Measurements from ENCODE around the gene PCGF3.
"Not testable (repeated sequence)": the region's sequence is repeated elsewhere in the genome, so short reads cannot be mapped to it uniquely, and the experiment has no call there.

PCGF3 gene

GRCh38 chr4:766559-767283 is 61.1 kb downstream of the PCGF3 start:
- DNase-seq: no peak

GRCh38 chr4:768076-768475 is 62.4 kb downstream of the PCGF3 start:
- no peak for DNase-seq

- DNase-seq: no peak
These were observed 63.4 kb downstream of the PCGF3 start for GRCh38 chr4:768995-769394.

- no peak for DNase-seq
These were observed 63.9 kb downstream of the PCGF3 start for GRCh38 chr4:769511-769910.

- no peak for DNase-seq
These were observed 64.4 kb downstream of the PCGF3 start for GRCh38 chr4:770022-770421.

DNA sequence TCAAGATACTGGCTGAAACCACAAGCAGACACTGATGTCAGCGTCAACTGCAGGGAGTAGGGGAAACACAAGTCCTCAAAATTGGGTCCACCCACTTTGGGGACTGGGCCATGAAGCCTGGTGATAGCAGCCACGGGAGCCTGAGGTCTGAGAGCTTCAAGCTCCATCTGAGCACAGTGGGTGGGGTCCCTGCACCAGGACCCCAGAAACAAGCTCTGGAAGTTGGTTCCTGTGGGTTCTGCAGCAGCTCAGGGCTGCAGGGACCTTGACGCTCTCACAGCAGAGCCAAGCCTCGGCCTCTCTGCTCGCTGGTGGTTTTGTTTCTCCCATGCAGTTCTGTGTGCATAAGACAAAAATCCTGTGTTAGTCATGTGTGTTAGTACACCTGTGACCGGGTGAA is 65.8 kb downstream of the PCGF3 start:
- no peak for DNase-seq

DNA sequence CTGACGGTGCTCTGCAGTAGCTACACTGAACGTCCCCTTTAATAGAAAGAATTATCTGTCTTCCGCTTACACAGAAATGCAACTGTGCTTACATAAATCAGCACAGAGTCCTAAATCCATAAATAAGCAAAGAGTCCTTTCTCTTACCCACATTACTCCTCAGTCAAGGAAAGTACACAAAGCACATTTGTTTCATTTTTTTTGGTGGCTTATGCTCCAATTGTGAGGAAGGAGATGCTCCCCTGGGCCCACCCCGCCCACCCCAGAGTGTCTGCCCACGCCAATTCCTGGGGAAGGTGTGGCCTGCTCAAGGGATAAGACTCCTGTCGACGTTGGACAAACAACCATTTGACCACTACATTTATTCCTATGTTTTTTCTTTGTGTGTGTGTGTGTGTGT is 66.5 kb downstream of the PCGF3 start:
- no peak for DNase-seq

DNA sequence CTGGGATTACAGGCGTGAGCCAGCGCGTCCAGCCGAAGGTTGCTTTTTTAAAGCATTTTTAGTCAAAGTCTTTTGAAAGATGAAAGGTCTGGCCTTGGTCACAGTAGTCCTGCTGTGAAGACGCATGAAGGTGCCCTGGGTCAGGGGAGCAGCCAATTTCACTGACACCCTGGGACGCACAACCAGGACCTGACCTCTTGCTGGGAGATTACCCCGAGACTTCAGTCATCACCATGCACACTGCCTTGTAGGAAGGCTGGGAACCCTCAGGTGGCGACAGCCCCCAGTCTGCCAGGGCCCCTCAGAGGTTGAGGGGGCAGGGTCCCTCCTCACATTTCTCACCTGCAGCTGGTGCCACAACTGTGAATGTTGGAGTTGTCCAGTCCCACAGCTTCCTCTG is 67.1 kb downstream of the PCGF3 start:
- no peak for DNase-seq

- no peak for DNase-seq
These were observed 67.6 kb downstream of the PCGF3 start for GRCh38 chr4:773214-773613.

DNA sequence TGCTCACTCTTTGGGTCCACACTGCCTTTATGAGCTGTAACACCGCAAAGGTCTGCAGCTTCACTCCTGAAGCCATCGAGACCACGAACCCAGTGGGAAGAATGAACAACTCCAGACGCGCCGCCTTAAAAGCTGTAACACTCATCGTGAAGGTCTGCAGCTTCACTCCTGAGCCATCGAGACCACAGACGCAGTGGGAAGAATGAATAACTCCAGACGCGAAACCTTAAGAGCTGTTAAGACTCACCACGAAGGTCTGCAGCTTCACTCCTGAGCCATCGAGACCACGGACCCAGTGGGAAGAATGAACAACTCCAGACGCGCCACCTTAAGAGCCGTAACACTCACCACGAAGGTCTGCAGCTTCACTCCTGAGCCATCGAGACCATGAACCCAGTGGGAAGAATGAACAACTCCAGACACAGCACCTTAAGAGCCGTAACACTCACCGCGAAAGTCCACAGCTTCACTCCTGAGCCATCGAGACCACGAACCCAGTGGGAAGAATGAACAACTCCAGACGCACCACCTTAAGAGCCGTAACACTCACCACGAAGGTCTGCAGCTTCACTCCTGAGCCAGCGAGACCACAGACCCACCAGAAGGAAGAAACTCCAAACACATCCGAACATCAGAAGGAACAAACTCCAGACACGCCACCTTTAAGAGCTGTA is 68.9 kb downstream of the PCGF3 start:
- DNase-seq: not testable (repeated sequence)

GRCh38 chr4:775485-775884 is 69.9 kb downstream of the PCGF3 start:
- DNase-seq: not testable (repeated sequence)

DNA sequence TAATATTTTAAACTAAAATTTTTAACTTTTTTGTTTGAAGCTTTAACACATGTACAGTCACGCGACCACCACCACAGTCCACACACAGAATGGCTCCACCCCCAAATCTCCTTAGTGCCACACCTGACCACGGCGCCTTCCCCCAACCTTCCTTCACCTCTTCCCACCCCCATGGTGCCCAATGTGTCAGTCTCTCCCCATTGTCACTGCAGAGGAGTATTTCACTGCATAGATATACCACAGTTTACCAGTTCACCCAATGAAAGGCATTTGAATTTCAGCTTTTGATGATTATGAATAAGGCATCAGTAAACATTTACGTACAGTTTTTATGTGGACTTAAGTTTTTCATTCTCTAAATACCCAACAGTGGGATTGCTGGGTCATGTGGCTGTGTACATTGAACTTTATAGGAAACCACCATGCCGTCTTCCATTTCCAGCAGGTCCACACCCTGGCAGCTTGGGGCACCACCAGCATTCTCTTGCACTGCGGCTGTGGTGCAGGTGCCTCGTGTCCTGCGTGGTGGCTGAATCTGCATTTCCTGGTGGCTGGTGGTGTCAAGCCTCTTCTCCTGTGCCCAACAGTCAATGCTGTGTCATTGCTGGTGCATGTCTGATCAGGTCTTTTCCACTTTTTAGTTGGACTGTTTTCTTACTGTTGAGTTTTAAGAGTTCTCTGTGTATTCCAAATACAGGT is 71.3 kb downstream of the PCGF3 start:
- DNase-seq: no peak

GRCh38 chr4:777520-778262 is 72.1 kb downstream of the PCGF3 start:
- no peak for DNase-seq

GRCh38 chr4:779555-779954 is 73.9 kb downstream of the PCGF3 start:
- no peak for DNase-seq

DNA sequence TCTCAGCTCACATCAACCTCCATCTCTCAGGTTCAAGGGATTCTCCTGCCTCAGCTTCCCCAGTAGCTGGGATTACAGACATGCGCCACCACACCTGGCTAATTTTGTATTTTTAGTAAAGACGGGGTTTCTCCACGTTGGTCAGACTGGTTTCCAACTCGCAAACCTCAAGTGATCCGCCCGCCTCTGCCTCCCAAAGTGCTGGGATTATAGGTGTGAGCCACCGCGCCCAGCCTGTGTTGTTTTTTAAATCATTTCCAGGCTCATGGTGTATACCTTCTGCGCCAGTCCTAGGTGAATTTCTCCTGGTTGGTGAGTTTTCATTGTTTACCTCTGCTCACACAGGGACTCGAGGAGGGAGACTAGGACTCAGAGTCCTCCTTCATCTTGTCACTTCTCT is 74.6 kb downstream of the PCGF3 start:
- DNase-seq: not testable (repeated sequence)

DNA sequence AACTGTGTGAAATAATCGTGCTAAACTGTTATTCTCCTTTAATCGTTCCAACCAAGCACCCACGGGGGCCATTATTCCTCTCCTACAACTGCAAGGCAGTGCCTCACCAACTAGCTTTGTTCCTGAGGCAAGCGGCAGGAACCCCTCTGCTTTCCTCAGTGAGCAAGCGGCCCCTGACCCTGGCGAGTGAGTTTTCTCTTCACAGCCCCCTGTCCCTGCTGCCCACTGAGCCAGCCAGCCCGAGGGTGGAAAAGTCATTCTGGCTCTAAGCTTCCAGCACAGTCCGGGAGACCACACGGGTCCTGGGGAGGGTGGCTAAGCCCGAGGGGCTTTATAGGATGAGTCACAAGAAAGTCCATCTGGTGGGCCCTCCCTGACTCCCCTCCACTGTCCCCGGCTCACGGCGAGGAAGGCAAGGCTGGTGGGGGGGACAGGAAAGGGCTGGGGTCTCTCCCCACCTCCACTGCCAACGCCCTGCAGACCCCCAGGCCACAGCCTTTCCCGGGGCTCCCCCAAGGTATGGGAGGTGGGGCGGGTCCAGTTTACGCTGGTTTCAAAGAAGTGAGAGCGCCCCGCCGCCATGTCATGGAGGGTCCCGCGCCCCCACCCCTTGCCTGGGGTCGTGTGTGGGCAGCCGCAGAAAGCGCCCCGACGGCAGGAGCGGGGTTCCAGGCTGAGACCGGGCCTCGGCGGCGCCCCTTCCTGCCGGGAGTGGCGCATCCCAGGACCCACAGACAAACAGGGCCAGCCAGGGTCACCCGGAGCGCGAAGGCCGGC is 75.3 kb downstream of the PCGF3 start:
- DNase-seq: peak; percentile 59

- peak; percentile 100 for DNase-seq
These were observed 76.0 kb downstream of the PCGF3 start for GRCh38 chr4:781493-782216.

DNA sequence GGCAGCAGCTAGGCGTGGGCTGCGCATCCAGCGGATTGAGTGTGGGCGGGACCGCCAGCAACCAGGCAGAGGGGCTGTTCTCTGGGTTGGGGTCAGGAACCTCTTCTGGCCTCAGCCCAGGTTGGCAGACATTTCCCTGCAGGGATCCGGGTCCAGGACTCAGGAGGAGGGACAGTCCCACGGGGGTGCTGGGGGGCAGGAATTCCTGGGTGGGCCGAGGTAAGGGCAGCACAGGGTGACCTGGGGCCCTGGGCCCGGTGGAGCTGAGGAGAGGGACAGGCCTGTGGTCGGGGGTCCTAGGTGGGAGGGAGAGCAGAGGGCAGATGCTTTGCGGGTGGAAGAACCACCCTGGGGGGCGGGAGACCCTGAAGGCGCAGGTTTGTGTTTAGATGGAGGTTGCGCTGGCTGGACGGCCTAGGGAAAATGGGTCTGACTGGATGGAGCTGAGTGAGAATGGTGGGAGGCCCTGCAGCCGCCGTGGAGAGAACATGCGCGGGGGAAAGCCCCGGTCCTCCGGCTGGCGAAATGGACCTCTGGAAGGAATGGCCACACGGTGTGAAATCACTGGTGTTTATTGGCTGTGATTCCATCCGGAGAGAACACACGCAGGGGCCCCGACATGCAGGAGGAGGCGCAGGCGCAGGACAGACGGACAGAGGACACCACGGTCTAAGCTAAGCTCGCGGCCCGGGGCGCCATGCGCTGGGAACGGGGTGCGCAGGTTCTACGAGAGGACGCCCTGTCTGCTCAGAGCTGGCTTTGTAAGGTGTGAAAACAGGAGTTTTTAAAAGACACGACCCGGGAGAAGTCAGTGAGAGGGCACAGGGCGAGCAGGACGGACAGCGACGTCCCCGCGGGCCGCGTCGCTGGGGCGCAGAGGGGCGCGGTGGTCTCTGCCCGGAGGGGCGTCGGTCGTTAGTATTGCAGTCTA is 79.0 kb downstream of the PCGF3 start:
- DNase-seq: no peak

GRCh38 chr4:785332-786073 is 79.9 kb downstream of the PCGF3 start:
- peak; percentile 61 for DNase-seq

Data from islet precursor cell (in vitro differentiated cells).